C4-2B (cell line): ENCODE results near the gene RRBP1.

Experiments
- ZFX ChIP-seq: fragments of 450-650 bp; IDR thresholded peaks from 2 replicates; pipeline ENCODE4 v1.6.1; 2017
- TF ChIP-seq, protein P1 (sequence below): fragments of 450-650 bp; conservative IDR thresholded peaks from 2 replicates; pipeline ENCODE4 v1.5.1; 2017; ENCODE audit warnings: mild to moderate bottlenecking

DNA sequence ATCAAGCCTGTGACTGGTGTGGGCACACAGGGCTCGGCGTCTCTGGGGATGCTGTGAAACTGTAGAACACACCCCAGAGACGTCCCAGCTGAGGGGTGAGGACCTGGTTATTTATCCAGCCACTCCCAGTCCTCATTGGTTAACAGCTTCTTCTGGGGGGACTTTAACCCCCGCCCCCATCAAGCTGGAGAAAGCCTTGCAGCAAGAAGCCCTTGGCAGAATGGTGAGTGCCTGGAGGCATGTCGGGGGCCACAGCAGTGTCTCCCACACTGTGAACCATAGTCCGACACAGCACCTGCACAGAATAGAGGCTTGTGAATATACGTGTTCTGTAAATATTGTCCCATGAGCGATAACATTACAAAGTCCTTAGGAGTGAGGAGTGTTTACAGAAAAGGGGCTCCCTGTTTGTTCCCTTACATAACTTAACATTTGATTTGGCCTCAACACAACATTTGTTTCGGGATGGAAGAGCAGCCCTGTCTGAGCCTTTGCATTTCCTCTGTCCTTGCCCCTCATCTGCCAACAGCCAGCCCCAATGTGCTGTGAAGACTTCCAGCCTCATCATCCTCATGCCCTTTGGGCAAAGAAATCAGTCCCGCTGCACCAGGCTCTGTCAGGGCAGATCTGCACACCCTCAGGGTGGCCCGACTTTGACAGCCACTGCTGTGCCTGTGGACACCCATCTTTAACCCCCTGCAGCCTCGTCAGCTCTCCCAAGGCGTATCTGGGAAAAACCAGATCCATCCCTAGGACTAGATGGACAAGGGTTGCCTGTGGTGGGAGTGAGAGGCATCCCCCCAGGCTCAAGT lies 2.2 kb upstream of the RRBP1 start:
- TF ChIP-seq, protein P1, sequence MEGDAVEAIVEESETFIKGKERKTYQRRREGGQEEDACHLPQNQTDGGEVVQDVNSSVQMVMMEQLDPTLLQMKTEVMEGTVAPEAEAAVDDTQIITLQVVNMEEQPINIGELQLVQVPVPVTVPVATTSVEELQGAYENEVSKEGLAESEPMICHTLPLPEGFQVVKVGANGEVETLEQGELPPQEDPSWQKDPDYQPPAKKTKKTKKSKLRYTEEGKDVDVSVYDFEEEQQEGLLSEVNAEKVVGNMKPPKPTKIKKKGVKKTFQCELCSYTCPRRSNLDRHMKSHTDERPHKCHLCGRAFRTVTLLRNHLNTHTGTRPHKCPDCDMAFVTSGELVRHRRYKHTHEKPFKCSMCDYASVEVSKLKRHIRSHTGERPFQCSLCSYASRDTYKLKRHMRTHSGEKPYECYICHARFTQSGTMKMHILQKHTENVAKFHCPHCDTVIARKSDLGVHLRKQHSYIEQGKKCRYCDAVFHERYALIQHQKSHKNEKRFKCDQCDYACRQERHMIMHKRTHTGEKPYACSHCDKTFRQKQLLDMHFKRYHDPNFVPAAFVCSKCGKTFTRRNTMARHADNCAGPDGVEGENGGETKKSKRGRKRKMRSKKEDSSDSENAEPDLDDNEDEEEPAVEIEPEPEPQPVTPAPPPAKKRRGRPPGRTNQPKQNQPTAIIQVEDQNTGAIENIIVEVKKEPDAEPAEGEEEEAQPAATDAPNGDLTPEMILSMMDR, result no peak
- TF ChIP-seq ZFX, result no peak
